ENCODE data around the gene TMEM259. TPM values are rescaled to one million over a fixed set of nuclear protein-coding genes. Genes with fewer than 3 reads are reported as not detected.

Gene TMEM259
- total and polyA plus RNA-seq, 9 of the 15 experiments (the other 6 are each of a cell fraction or from before 2014, with no cell fraction given) = 0.52 to 231 (median 63.6) TPM

DNA sequence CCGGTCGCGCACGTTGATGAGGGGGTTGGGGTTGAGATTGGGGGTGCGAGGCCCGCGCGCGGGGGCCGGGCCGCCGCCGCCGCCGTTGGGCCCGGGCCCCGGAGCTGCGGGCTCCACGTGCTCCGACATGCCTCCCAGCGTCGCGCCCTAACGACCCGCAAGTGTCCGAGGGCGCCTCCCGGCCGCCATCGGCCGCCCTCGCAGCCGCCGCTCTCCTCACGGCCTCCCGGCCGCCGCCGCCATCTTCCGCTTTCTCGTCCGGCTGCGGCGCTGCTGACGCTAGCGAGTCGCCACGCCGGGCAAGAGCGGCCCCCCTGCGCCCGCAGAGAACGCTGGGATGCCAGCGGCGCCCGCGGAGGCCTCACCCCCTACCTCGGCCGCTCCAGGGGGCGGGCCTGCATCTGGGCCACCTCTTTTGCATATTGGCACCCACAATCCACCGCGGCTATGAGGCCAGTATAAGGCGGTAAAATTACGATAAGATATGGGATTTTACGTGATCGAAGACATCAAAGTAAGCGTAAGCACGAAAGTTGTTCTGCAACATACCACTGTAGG lies at the start of gene TMEM259 (continued):
- peak in 1 of 2 experiments; percentile 92 for TF ChIP-seq AFF1 (IDR thresholded peaks at IDR 0.05; ENCODE audit: low read depth in 1 of 2, partially characterized antibody in 2 of 2)
- 0 out of 2 replicates have a peak, but pooled peaks have one; percentile 15 for TF ChIP-seq SPI1 (IDR thresholded peaks at IDR 0.05; ENCODE audit: borderline replicate concordance, low read depth, low read length)
- TF ChIP-seq, protein P1, sequence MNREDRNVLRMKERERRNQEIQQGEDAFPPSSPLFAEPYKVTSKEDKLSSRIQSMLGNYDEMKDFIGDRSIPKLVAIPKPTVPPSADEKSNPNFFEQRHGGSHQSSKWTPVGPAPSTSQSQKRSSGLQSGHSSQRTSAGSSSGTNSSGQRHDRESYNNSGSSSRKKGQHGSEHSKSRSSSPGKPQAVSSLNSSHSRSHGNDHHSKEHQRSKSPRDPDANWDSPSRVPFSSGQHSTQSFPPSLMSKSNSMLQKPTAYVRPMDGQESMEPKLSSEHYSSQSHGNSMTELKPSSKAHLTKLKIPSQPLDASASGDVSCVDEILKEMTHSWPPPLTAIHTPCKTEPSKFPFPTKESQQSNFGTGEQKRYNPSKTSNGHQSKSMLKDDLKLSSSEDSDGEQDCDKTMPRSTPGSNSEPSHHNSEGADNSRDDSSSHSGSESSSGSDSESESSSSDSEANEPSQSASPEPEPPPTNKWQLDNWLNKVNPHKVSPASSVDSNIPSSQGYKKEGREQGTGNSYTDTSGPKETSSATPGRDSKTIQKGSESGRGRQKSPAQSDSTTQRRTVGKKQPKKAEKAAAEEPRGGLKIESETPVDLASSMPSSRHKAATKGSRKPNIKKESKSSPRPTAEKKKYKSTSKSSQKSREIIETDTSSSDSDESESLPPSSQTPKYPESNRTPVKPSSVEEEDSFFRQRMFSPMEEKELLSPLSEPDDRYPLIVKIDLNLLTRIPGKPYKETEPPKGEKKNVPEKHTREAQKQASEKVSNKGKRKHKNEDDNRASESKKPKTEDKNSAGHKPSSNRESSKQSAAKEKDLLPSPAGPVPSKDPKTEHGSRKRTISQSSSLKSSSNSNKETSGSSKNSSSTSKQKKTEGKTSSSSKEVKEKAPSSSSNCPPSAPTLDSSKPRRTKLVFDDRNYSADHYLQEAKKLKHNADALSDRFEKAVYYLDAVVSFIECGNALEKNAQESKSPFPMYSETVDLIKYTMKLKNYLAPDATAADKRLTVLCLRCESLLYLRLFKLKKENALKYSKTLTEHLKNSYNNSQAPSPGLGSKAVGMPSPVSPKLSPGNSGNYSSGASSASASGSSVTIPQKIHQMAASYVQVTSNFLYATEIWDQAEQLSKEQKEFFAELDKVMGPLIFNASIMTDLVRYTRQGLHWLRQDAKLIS (CRISPR knock-in tag; IDR thresholded peaks at IDR 0.05) = peak; percentile 11; the same call in 1 of the 2 replicates
- TF ChIP-seq HOXB6 (CRISPR knock-in tag; IDR thresholded peaks at IDR 0.05; ENCODE audit: borderline replicate concordance) = 0 out of 2 replicates have a peak, but pooled peaks have one; percentile 10
- TF ChIP-seq CBFB (CRISPR knock-in tag; IDR thresholded peaks at IDR 0.05) = peak; percentile 60; the same call in 1 of the 2 replicates
- no peak for TF ChIP-seq SLC30A9 (CRISPR knock-in tag; IDR thresholded peaks at IDR 0.05)
- TF ChIP-seq KLF16 (IDR thresholded peaks at IDR 0.05) = no peak
- 0 out of 2 replicates have a peak, but pooled peaks have one; percentile 11 for TF ChIP-seq FOXP1 (CRISPR knock-in tag; IDR thresholded peaks at IDR 0.05)
- peak; percentile 77 for TF ChIP-seq HNRNPLL (IDR thresholded peaks at IDR 0.05; ENCODE audit: low read depth, low read length, poor library complexity, severe bottlenecking)
- TF ChIP-seq ZNF224 (CRISPR knock-in tag; IDR thresholded peaks at IDR 0.05) = no peak
- TF ChIP-seq TAF1 (IDR thresholded peaks at IDR 0.05; ENCODE audit: control insufficient read depth, extremely low read depth, insufficient read depth, low read length, severe bottlenecking) = peak; percentile 98
- no peak for TF ChIP-seq FOXM1 (IDR thresholded peaks at IDR 0.05; ENCODE audit: low read depth)
- no peak for TF ChIP-seq FOXM1 (CRISPR knock-in tag; IDR thresholded peaks at IDR 0.05; ENCODE audit: low read depth)
- peak; percentile 45; the same call in 1 of the 2 replicates for TF ChIP-seq HMGXB4 (CRISPR knock-in tag; IDR thresholded peaks at IDR 0.05)
- TF ChIP-seq NFRKB (IDR thresholded peaks at IDR 0.05; ENCODE audit: low read depth) = peak; percentile 57; the same call in 1 of the 2 replicates
- no peak for TF ChIP-seq ZNF398 (CRISPR knock-in tag; IDR thresholded peaks at IDR 0.05)
